ENCODE measurements around the gene KIFC1.

- TF ChIP-seq, protein P1, sequence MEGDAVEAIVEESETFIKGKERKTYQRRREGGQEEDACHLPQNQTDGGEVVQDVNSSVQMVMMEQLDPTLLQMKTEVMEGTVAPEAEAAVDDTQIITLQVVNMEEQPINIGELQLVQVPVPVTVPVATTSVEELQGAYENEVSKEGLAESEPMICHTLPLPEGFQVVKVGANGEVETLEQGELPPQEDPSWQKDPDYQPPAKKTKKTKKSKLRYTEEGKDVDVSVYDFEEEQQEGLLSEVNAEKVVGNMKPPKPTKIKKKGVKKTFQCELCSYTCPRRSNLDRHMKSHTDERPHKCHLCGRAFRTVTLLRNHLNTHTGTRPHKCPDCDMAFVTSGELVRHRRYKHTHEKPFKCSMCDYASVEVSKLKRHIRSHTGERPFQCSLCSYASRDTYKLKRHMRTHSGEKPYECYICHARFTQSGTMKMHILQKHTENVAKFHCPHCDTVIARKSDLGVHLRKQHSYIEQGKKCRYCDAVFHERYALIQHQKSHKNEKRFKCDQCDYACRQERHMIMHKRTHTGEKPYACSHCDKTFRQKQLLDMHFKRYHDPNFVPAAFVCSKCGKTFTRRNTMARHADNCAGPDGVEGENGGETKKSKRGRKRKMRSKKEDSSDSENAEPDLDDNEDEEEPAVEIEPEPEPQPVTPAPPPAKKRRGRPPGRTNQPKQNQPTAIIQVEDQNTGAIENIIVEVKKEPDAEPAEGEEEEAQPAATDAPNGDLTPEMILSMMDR (IDR thresholded peaks at IDR 0.05), result no peak
- TF ChIP-seq POLR2A (IDR thresholded peaks at IDR 0.05), result no peak
These were observed 27.2 kb downstream of the KIFC1 start for GRCh38 chr6:33418690-33419291.

Measured in lower leg skin (tissue), 3 donors.